RKO (cell line): ENCODE measurements around the gene ATP5F1E.
"Not testable (repeated sequence)": the region's sequence is repeated elsewhere in the genome, so short reads cannot be mapped to it uniquely, and the experiment has no call there.

ENCODE experiments used
- DNase-seq: peaks from one replicate; pipeline ENCODE4 v3.0.0-alpha.2; 2016; ENCODE audit warnings: low spot score

Gene ATP5F1E

GRCh38 chr20:58988565-58988882, 43.6 kb downstream of the ATP5F1E start:
- DNase-seq, result no peak

- DNase-seq, result no peak
These were observed 44.2 kb downstream of the ATP5F1E start for GRCh38 chr20:58987790-58988564.

GRCh38 chr20:58986968-58987517, 45.1 kb downstream of the ATP5F1E start:
- DNase-seq, result no peak

GRCh38 chr20:58986286-58986967, 45.7 kb downstream of the ATP5F1E start:
- DNase-seq, result no peak

GRCh38 chr20:58985656-58986055, 46.5 kb downstream of the ATP5F1E start:
- DNase-seq, result no peak

- no peak for DNase-seq
These were observed 47.4 kb downstream of the ATP5F1E start for GRCh38 chr20:58984691-58985090.

- DNase-seq, result not testable (repeated sequence)
These were observed 49.0 kb downstream of the ATP5F1E start for GRCh38 chr20:58983115-58983468.

- DNase-seq, result peak; percentile 47
These were observed 49.6 kb downstream of the ATP5F1E start for GRCh38 chr20:58982406-58983114.

- peak; percentile 38 for DNase-seq
These were observed 50.3 kb downstream of the ATP5F1E start for GRCh38 chr20:58981628-58982364.

GRCh38 chr20:58980711-58981627, 51.2 kb downstream of the ATP5F1E start, which contains the start of gene NELFCD:
NELFCD (plus strand) TSS chr20:58981256; CDS start chr20:58981310, 54 bp downstream.
- peak; percentile 92 for DNase-seq

- no peak for DNase-seq
These were observed 53.6 kb downstream of the ATP5F1E start for GRCh38 chr20:58978351-58979190.

- DNase-seq, result peak; percentile 21
These were observed 55.9 kb downstream of the ATP5F1E start for GRCh38 chr20:58976061-58976730.
